ENCODE data around the gene TMEM175.

- TF ChIP-seq CSRNP3 (CRISPR knock-in tag; IDR thresholded peaks at IDR 0.05) (no peak), ISL1 (CRISPR knock-in tag; IDR thresholded peaks at IDR 0.05) (no peak), GLIS3 (CRISPR knock-in tag; IDR thresholded peaks at IDR 0.05) (no peak), ESRRG (CRISPR knock-in tag; IDR thresholded peaks at IDR 0.05) (no peak)
- TF ChIP-seq, protein P1, sequence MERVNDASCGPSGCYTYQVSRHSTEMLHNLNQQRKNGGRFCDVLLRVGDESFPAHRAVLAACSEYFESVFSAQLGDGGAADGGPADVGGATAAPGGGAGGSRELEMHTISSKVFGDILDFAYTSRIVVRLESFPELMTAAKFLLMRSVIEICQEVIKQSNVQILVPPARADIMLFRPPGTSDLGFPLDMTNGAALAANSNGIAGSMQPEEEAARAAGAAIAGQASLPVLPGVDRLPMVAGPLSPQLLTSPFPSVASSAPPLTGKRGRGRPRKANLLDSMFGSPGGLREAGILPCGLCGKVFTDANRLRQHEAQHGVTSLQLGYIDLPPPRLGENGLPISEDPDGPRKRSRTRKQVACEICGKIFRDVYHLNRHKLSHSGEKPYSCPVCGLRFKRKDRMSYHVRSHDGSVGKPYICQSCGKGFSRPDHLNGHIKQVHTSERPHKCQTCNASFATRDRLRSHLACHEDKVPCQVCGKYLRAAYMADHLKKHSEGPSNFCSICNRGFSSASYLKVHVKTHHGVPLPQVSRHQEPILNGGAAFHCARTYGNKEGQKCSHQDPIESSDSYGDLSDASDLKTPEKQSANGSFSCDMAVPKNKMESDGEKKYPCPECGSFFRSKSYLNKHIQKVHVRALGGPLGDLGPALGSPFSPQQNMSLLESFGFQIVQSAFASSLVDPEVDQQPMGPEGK (CRISPR knock-in tag; IDR thresholded peaks at IDR 0.05; ENCODE audit: borderline replicate concordance): no peak
Measured at GRCh38 chr4:884259-884658, 48.0 kb upstream of the TMEM175 start.

All from SK-N-SH treated with all-trans-retinoic acid at 6 μM for 48 hours (cell line).